ENCODE data around the gene BCAS1. TPM values are rescaled to one million over a fixed set of nuclear protein-coding genes. Genes with fewer than 3 reads are reported as not detected.

BCAS1 gene
- total RNA-seq, 4 donors from 2014 or later = not detected

DNA sequence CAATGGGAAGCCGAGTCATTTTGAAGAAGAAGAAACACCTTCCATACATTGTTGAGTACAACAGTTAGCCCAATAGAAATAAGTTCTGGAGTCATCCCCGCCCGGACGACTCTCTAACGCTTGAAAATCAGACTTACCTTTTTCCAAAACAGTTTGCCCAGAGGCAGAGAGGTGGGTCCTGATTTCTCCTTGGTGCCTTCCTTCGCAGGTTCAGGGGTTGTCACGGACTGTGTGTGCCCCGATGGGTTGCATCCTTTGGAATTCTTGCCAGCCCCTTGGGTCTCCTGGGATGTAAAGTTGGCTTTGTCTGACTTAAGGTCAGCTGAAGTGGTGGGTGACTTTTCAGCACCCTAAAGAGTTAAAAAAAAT, 85.3 kb downstream of the BCAS1 start:
- TF ChIP-seq CTCF (IDR thresholded peaks at IDR 0.05; ENCODE audit: low read depth) = no peak

GRCh38 chr20:53984356-53985149, 85.8 kb downstream of the BCAS1 start:
- TF ChIP-seq CTCF (IDR thresholded peaks at IDR 0.05; ENCODE audit: low read depth) = peak; percentile 37

DNA sequence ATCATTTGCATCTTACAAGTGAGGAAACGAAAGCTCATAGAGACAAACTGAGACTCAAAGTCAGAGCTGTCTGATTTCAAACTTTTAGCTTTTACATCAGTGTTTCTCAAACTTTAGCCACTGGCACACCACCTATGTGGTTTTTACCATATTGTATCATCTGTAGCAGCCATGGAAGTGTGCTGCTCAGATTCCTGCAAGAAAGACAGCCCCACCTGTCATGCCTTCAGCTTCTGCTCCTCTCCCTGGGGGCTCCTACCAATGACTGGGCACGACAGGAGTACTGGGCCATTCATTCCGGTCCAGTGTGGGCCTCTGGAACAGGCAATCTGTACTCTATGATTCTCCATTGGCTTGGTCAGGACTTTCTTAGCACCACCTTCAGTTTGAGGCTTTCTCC, 87.0 kb downstream of the BCAS1 start:
- no peak for TF ChIP-seq CTCF (IDR thresholded peaks at IDR 0.05; ENCODE audit: low read depth)

DNA sequence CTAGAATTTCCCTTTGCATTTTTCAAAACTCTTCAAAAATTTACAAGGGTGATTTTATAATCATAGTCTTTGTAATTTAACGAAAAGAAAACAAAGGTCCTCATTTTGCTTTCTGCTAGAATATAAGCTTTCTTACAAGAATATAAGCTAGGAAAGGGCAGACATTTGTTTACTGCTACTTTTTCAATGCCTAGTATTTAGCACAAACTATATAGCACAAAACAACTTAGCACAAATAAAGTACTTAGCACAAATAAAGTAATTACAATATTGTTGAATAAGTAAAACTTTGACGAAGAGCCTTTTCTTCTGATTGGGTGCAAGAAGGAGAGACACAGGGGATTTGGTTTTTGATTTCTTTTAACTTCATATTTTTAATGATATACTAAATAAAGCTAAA, 87.8 kb downstream of the BCAS1 start:
- no peak for TF ChIP-seq CTCF (IDR thresholded peaks at IDR 0.05; ENCODE audit: low read depth)

DNA sequence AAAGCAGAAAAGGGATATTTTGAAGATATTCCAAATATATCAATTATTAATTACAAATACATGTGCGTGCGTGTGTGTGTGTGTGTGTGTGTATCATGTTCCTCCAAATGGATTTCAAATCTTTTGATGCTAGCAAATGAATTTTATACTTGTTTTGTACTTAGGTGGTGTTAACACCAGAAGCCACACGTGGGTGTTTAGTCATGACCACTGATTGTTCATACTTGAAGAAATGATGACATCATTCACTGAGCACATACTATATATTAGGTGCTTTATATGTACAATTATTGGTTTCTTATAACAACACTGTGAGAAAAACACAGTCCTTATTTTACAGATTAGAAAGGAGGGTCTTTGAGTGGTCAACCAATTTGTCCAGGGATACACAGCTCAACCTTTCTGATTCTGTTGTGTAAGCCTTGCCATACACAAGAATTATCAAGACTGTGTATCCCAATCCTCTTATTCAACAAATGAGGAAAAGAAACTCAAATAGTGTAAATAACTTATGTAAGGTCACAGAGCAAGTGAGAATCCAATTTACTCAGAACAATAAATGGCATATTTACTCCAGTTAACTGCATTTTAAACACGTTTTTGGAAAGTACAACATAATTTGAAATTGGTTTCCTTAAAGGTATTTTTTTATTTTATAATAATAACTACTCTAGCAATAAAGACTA, 88.5 kb downstream of the BCAS1 start:
- TF ChIP-seq CTCF (IDR thresholded peaks at IDR 0.05; ENCODE audit: low read depth) = peak; percentile 93

DNA sequence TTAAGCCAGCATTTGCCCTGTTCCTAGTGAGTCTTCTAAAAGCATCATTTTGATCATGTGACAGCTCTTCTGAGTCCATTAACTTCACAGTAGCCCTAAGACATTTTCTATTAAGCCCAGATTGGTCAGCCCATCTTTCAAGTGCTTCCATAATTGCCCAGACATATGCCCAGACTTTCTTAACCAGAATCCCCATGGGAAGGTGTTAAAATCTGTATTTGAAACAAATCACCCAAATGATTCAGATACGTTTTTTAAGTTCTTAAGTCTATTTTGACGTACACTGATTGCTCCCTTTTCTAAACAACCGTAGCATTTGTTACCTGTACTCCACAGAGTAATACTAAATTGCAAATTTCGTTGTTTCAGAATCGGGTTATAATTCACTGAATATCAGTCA, 89.3 kb downstream of the BCAS1 start:
- TF ChIP-seq CTCF (IDR thresholded peaks at IDR 0.05; ENCODE audit: low read depth) = no peak

DNA sequence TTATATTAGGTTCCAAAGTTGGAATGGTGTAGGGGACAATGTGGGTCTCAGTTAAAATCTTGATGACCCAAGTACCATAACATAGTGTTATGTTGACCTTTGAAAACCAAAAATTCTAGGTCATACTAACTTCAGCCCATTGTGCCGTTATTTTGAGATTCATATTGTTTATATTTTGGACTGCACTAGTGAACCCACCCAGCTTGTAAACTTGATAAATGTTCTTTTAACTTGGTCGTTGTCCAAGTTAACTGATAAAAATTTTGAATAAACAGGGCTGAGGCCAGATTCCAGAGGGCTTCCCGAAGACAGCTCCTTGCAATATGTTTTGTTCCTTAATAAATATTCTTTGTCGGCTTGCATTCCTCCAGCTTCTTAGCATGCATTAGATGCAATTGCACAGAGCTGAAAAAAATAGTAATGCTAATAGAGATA, 90.3 kb downstream of the BCAS1 start:
- TF ChIP-seq CTCF (IDR thresholded peaks at IDR 0.05; ENCODE audit: low read depth) = no peak

Data from subcutaneous adipose tissue (tissue), 4 donors.